NCI-H526 treated with DMSO at 0.1 percent for 48 hours (cell line): ENCODE data around the gene ANP32B.
A peak's percentile ranks its signal among the peaks of the same experiment; 100 is the strongest.

ENCODE experiments used
- DNase-seq: peaks from one replicate; lab custom pipeline; 2025; lab: John Stamatoyannopoulos, UW

The ANP32B gene

GRCh38 chr9:98024702-98025101 is 41.6 kb downstream of the ANP32B start:
- no peak for DNase-seq

GRCh38 chr9:98031169-98031568 is 48.0 kb downstream of the ANP32B start:
- DNase-seq: no peak

- DNase-seq: no peak
These were observed 48.8 kb downstream of the ANP32B start for GRCh38 chr9:98031935-98032334.

GRCh38 chr9:98034593-98035546 is 51.7 kb downstream of the ANP32B start:
- DNase-seq: no peak

- DNase-seq: no peak
These were observed 54.2 kb downstream of the ANP32B start for GRCh38 chr9:98037357-98037756.

GRCh38 chr9:98038958-98039357 is 55.8 kb downstream of the ANP32B start:
- DNase-seq: no peak

- DNase-seq: no peak
These were observed 56.5 kb downstream of the ANP32B start for GRCh38 chr9:98039607-98040017.

- DNase-seq: no peak
These were observed 57.1 kb downstream of the ANP32B start for GRCh38 chr9:98040212-98040611.

GRCh38 chr9:98043915-98044314 is 60.8 kb downstream of the ANP32B start:
- no peak for DNase-seq

GRCh38 chr9:98045234-98046179 is 62.4 kb downstream of the ANP32B start:
- no peak for DNase-seq

GRCh38 chr9:98046180-98046543 is 63.0 kb downstream of the ANP32B start:
- DNase-seq: no peak

GRCh38 chr9:98047002-98047401 is 63.9 kb downstream of the ANP32B start:
- DNase-seq: no peak

GRCh38 chr9:98049288-98050072 is 66.3 kb downstream of the ANP32B start:
- DNase-seq: no peak

- DNase-seq: no peak
These were observed 67.2 kb downstream of the ANP32B start for GRCh38 chr9:98050351-98050750.

- no peak for DNase-seq
These were observed 71.3 kb downstream of the ANP32B start for GRCh38 chr9:98054376-98054951.

- peak; percentile 70 for DNase-seq
These were observed 73.4 kb downstream of the ANP32B start, which contains the start of gene NANS for GRCh38 chr9:98056269-98057137. Gene NANS (plus strand): TSS chr9:98056732. CDS start chr9:98056809, 77 bp downstream.

GRCh38 chr9:98057138-98057799 is 74.1 kb downstream of the ANP32B start:
- no peak for DNase-seq

GRCh38 chr9:98062161-98062560 is 79.0 kb downstream of the ANP32B start:
- DNase-seq: no peak

GRCh38 chr9:98064623-98065392 is 81.7 kb downstream of the ANP32B start:
- no peak for DNase-seq
